Esophagus squamous epithelium (tissue), 4 donors: ENCODE measurements around the gene S100A12.

Experiments
- CTCF ChIP-seq, 6 experiments: fragments of 450-650 bp in 4 of 6; fragments of 200-600 bp in 2 of 6; sonication (generic) in 2 of 6; IDR thresholded peaks; one replicate each; pipeline ENCODE4 v1.5.1; 2016 to 2019; ENCODE audit warnings: antibody characterized with exemption in 6 of 6, mild to moderate bottlenecking in 4 of 6, moderate library complexity in 4 of 6
- POLR2A ChIP-seq, 4 donors: fragments of 450-650 bp; IDR thresholded peaks; one replicate each; pipeline ENCODE4 v1.6.1; 2017; ENCODE audit warnings: antibody characterized with exemption in 4 of 4, mild to moderate bottlenecking in 4 of 4, moderate library complexity in 3 of 4

DNA sequence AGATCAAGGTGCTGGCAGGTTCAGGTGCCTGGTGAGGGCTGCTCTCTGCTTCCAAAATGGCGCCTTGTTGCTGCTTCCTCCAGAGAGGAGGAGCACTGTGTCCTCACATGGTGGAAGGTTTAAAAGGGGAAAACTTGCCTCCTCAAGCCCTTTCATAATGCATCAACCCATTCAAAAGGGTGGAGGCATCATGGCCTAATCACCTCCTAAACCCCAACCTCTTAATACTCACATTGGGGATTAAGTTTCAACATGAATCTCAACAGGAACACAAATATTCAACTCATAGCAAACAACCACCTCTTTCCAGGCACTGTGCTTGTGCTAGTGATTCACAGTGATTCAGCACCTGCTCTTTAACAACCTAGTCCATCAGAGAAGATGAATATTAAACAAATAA, 4.2 kb downstream of the S100A12 start:
- no peak for TF ChIP-seq CTCF (IDR thresholded peaks at IDR 0.05)
- no peak for TF ChIP-seq POLR2A (IDR thresholded peaks at IDR 0.05)
